ENCODE data around the gene KCNB1. TPM values are rescaled to one million over a fixed set of nuclear protein-coding genes. Genes with fewer than 3 reads are reported as not detected.

The KCNB1 gene
- total RNA-seq, 1 experiment from 2014 or later = 0.68 TPM

- H4K5ac ChIP-seq (ENCODE audit: insufficient read length, low read depth, low read length) = no peak overlapping the region
- no peak overlapping the region for H3K9ac ChIP-seq (ENCODE audit: extremely low read depth, insufficient read length, low read length)
- Mint-ChIP-seq H3K4me1 (peaks cover 4 to 15% of the 10 kb centered on the region in 2 experiments; a peak in 3 of 4 replicates), H3K4me3 (no peak overlapping the region), H3K27ac (peak overlapping the region in 1 of 3 experiments; percentile 12; a peak in 3 of 7 replicates), H3K9me3 (no peaks in the 10 kb centered on the region), H3K36me3 (ENCODE audit: insufficient read depth in 1 of 3, low read depth in 3 of 3) (no peaks in the 10 kb centered on the region), H3K27me3 (ENCODE audit: low read depth) (peaks cover 4% of the 10 kb centered on the region; the same call in 1 of the 2 replicates)
- no peaks in the 10 kb centered on the region for H3K27me3 ChIP-seq (ENCODE audit: insufficient read depth, low read length)
- H3K9me3 ChIP-seq (ENCODE audit: control insufficient read depth, low read depth, low read length) = no peaks in the 10 kb centered on the region
- H2AK5ac ChIP-seq (ENCODE audit: insufficient read length, low read length) = no peak overlapping the region
- H3K79me1 ChIP-seq (ENCODE audit: insufficient read depth, low read depth, low read length, poor library complexity, severe bottlenecking) = no peaks in the 10 kb centered on the region
- H4K20me1 ChIP-seq (ENCODE audit: control insufficient read depth, insufficient read depth, insufficient read length) = no peaks in the 10 kb centered on the region
- no peak overlapping the region for H3K18ac ChIP-seq (ENCODE audit: insufficient read length, low read depth, low read length)
- no peak overlapping the region for H2BK15ac ChIP-seq (ENCODE audit: low read depth, low read length)
- H3K23ac ChIP-seq (ENCODE audit: insufficient read length, low read depth, low read length) = no peak overlapping the region
- no peak overlapping the region for H4K91ac ChIP-seq (ENCODE audit: insufficient read length, low read depth, low read length)
- H2BK5ac ChIP-seq (ENCODE audit: insufficient read length, low read length) = no peak overlapping the region
- H3T11ph ChIP-seq (ENCODE audit: low read length) = no peak overlapping the region
- H3K79me2 ChIP-seq (ENCODE audit: insufficient read depth, low read length) = no peaks in the 10 kb centered on the region
- no peak for DNase-seq
- H3K14ac ChIP-seq (ENCODE audit: insufficient read depth, low read length) = no peak overlapping the region
- H3K27ac ChIP-seq (ENCODE audit: insufficient read length, low read depth, low read length) = no peak overlapping the region
- H3K4me2 ChIP-seq (ENCODE audit: insufficient read depth, insufficient read length, low read length) = no peak overlapping the region
- H3K56ac ChIP-seq (ENCODE audit: insufficient read length, low read depth, low read length) = no peak overlapping the region
- H2AFZ ChIP-seq (ENCODE audit: low read length) = no peak overlapping the region
- no peak overlapping the region for H2BK20ac ChIP-seq (ENCODE audit: low read depth, low read length, poor library complexity, severe bottlenecking)
- H2BK120ac ChIP-seq (ENCODE audit: low read depth, low read length, poor library complexity, severe bottlenecking) = no peak overlapping the region
- no peak for TF ChIP-seq CTCF (conservative IDR thresholded peaks at IDR 0.05)
- no peak overlapping the region for H4K8ac ChIP-seq (replicated peaks; ENCODE audit: insufficient read length, low read depth, low read length)
- no peak overlapping the region for H3K4ac ChIP-seq (ENCODE audit: low read depth, low read length)
- no CpG with 5 or more reads among the region's 9 CpGs for WGBS (ENCODE audit: extremely low coverage, insufficient read length, low lambda C conversion rate)
- no peak overlapping the region for H2BK12ac ChIP-seq (ENCODE audit: insufficient read length, low read depth, low read length)
- H3K4me1 ChIP-seq (ENCODE audit: insufficient read depth, low read length) = no peaks in the 10 kb centered on the region
- no peaks in the 10 kb centered on the region for H3K23me2 ChIP-seq (ENCODE audit: insufficient read length, low read depth, low read length, poor library complexity, severe bottlenecking)
Observed at GRCh38 chr20:49343246-49343645, 139.2 kb downstream of the KCNB1 start.

All from H9 (cell line).